HepG2 (cell line): ENCODE measurements around the gene TXNL4A. TPM values are rescaled to one million over a fixed set of nuclear protein-coding genes. Genes with fewer than 3 reads are reported as not detected.

Experiments
- ATAC-seq: fragments of 200-7000 bp; cut with Tn5 transposase; 3 replicates; pipeline ENCODE4 v1.9.1; 2020; ENCODE audit warnings: mild to moderate bottlenecking, moderate library complexity
- BruUV-seq: library from RNA; stranded (reverse); fragments of 400-500 nt; replicated peaks from 2 replicates; lab custom pipeline; 2021; lab: Mats Ljungman, UMichigan
- CTCF ChIA-PET: fragments of 300-600 bp; formaldehyde crosslinking; extraction: SDS; loops from one replicate; lab custom pipeline; 2021; ENCODE audit warnings: low total read pairs, inconsistent platforms, low intra/inter-chr PET ratio; lab: Yijun Ruan, JAX
- POLR2A ChIA-PET: fragments of 350-600 bp; sonication (Branson Sonifier 250); formaldehyde crosslinking; loops from one replicate; lab custom pipeline; 2020; ENCODE audit warnings: antibody characterized with exemption, inconsistent platforms; lab: Yijun Ruan, JAX
- DNase-seq: peaks from one replicate; pipeline ENCODE4 v3.0.0-alpha.2; 2015; ENCODE audit warnings: low spot score
- FAIRE-seq: peaks from 3 replicates; lab custom pipeline; 2011; peaks lifted over from hg19 to GRCh38; lab: Jason Lieb, UNC
- H2AFZ ChIP-seq: one replicate; pipeline ENCODE4 v1.6.1; 2011; ENCODE audit warnings: low read length, inconsistent platforms
- H3K27ac ChIP-seq: fragments of 300-600 bp; 3 replicates; pipeline ENCODE4 v1.8.0; 2011; ENCODE audit warnings: mixed run types, mild to moderate bottlenecking, mixed read lengths, low read length, inconsistent platforms; ENCODE audit not compliant: insufficient read depth; ENCODE audit errors: extremely low read length
- H3K27me3 ChIP-seq, 2 experiments: fragments of 200-600 bp in 1 of 2; 2 replicates in 1 of 2; 3 replicates in 1 of 2; pipeline versions ENCODE4 v1.6.0 to v1.8.0; 2011; ENCODE audit warnings: low read length in 2 of 2, mild to moderate bottlenecking in 2 of 2, moderate library complexity in 2 of 2, inconsistent platforms in 1 of 2; ENCODE audit not compliant: insufficient read depth in 2 of 2, control insufficient read depth in 1 of 2
- H3K36me3 ChIP-seq, 2 experiments: fragments of 200-600 bp in 1 of 2; replicated peaks in 1 of 2; 2 replicates in 1 of 2; 3 replicates in 1 of 2; pipeline versions ENCODE4 v1.5.1 to v1.8.0; 2011; ENCODE audit warnings: low read length in 2 of 2, inconsistent platforms in 1 of 2; ENCODE audit not compliant: insufficient read depth in 2 of 2, control insufficient read depth in 1 of 2
- H3K4me1 ChIP-seq: 2 replicates; pipeline ENCODE4 v1.5.1; 2012; ENCODE audit warnings: low read length, inconsistent platforms; ENCODE audit not compliant: insufficient read depth
- H3K4me2 ChIP-seq: 2 replicates; pipeline ENCODE4 v1.6.0; 2011; ENCODE audit warnings: low read depth, low read length, inconsistent platforms
- H3K4me3 ChIP-seq, 3 experiments: fragments of 200-600 bp in 1 of 3; sonication (generic), shearing (Covaris generic) in 1 of 3; replicated peaks in 1 of 3; 2 replicates each; pipeline ENCODE4 v1.5.1; 2011 to 2016; ENCODE audit warnings: low read length in 3 of 3, inconsistent platforms in 2 of 3, low read depth in 2 of 3, mild to moderate bottlenecking in 2 of 3, control low read depth in 1 of 3, mixed read lengths in 1 of 3; ENCODE audit not compliant: insufficient read depth in 1 of 3
- H3K79me2 ChIP-seq: one replicate; pipeline ENCODE4 v1.6.1; 2011; ENCODE audit warnings: low read length, inconsistent platforms; ENCODE audit not compliant: insufficient read depth
- H3K9ac ChIP-seq: 2 replicates; pipeline ENCODE4 v1.6.0; 2011; ENCODE audit warnings: mild to moderate bottlenecking, low read depth, low read length, inconsistent platforms; ENCODE audit not compliant: insufficient read depth
- H3K9me3 ChIP-seq: 2 replicates; pipeline ENCODE4 v1.5.1; 2012; ENCODE audit warnings: mild to moderate bottlenecking, low read length
- H4K20me1 ChIP-seq: 2 replicates; pipeline ENCODE4 v1.6.0; 2011; ENCODE audit warnings: inconsistent platforms, mild to moderate bottlenecking, low read length, moderate library complexity; ENCODE audit not compliant: insufficient read depth
- KLF16 ChIP-seq, 2 experiments: sonication (generic) in 1 of 2; formaldehyde crosslinking in 1 of 2; IDR thresholded peaks; 2 replicates each; pipeline versions ENCODE4 v1.6.1 to v1.8.0; 2016 to 2023; ENCODE audit warnings: missing genetic modification reagents in 2 of 2, missing compliant biosample characterization in 1 of 2
- NR2C2 ChIP-seq: sonication (generic); formaldehyde crosslinking; IDR thresholded peaks from 2 replicates; pipeline ENCODE4 v1.4.0; 2020; ENCODE audit warnings: missing genetic modification reagents, mild to moderate bottlenecking, moderate library complexity, borderline replicate concordance
- WGBS: methylation state at CpG from one replicate; pipeline ENCODE4 v1.1.6; 2017; ENCODE audit warnings: low lambda C conversion rate; 5-methylcytosine and 5-hydroxymethylcytosine counted together
- in situ Hi-C: cut with HindIII; loops from 2 replicates; pipeline ENCODE4 v1.10.0; 2017; ENCODE audit warnings: low pct_unique_long_range_greater_than_20kb; ENCODE audit not compliant: extremely low pct_ligation_motif_present
- intact Hi-C: fragments of 100-400 bp; cut with micrococcal nuclease; formaldehyde crosslinking; loops from one replicate; pipeline ENCODE4 v1.10.0; 2022; ENCODE audit not compliant: unreplicated experiment
- polyA plus RNA-seq, 8 experiments: library from polyadenylated mRNA; depleted of rRNA in 3 of 8; stranded (reverse) in 7 of 8; unstranded in 1 of 8; fragments of >200 nt; fragmentation: Illumina TruSeq in 4 of 8; extraction: Trizol in 4 of 8; gene quantifications; 2 replicates each; pipeline versions ENCODE4 v1.2.1 to v1.2.3, GENCODE V29; 2011 to 2016; ENCODE audit warnings: low read depth in 4 of 8, missing spikeins in 1 of 8, mixed read lengths in 1 of 8; ENCODE audit not compliant: insufficient read depth in 1 of 8
- total RNA-seq, 5 experiments: library from RNA; depleted of rRNA; stranded (reverse); fragments of >200 nt; fragmentation: Illumina TruSeq; extraction: Trizol; gene quantifications; 2 replicates each; pipeline ENCODE4 v1.2.3, GENCODE V29; 2016; ENCODE audit warnings: low read depth in 1 of 5
- TF ChIP-seq, protein P1 (sequence below): sonication (generic); formaldehyde crosslinking; IDR thresholded peaks from 2 replicates; pipeline ENCODE4 v1.5.0; 2020; ENCODE audit warnings: missing genetic modification reagents
- TF ChIP-seq, protein P2 (sequence below): sonication (generic); formaldehyde crosslinking; IDR thresholded peaks from 2 replicates; pipeline ENCODE4 v1.5.0; 2020; ENCODE audit warnings: mild to moderate bottlenecking, missing genetic modification reagents

The TXNL4A gene
- total and polyA plus RNA-seq, 2 of the 13 experiments (the other 11 are each of a cell fraction or from before 2014, with no cell fraction given): 172 to 202 TPM

DNA sequence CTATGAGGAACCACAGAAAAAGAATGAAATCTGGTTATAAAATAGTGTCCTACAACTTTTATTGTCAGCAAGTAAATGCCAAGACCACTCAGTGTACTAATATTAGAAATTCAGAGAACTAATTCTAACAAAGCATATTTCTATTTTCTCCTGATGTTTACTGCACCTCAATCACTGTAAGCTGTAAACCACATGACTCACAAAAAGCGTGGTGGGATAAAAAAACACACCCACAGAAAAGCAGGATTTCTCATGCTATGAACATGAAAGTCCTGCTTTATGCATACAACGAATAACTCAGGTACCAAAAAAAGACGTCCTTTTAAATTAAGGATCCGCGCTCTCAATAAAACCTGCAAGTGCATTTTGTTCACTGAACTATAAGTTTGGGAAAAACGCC lies 797 bp downstream of the TXNL4A start:
- Histone ChIP-seq H3K9ac (peak overlapping the region; percentile 92), H2AFZ (no peak overlapping the region), H3K36me3 (peaks cover 3 to 15% of the 10 kb centered on the region in 2 experiments; a peak in 4 of 5 replicates), H3K79me2 (peaks cover 59% of the 10 kb centered on the region), H3K4me2 (peak overlapping the region; percentile 97), H3K4me3 (peak overlapping the region; percentile 84 to 96 (median 85)), H4K20me1 (peaks cover 36% of the 10 kb centered on the region), H3K4me1 (peaks cover 54% of the 10 kb centered on the region), H3K27ac (peak overlapping the region; percentile 85), H3K27me3 (no peaks in the 10 kb centered on the region; a peak in 1 of 5 replicates), H3K9me3 (no peaks in the 10 kb centered on the region)
- no peak for TF ChIP-seq NR2C2 (CRISPR knock-in tag)
- 0 out of 4 replicates have a peak, but pooled peaks of 1 of the 2 experiments have one; percentile 3 for TF ChIP-seq KLF16 (CRISPR knock-in tag; IDR thresholded peaks at IDR 0.05)
- TF ChIP-seq, protein P1, sequence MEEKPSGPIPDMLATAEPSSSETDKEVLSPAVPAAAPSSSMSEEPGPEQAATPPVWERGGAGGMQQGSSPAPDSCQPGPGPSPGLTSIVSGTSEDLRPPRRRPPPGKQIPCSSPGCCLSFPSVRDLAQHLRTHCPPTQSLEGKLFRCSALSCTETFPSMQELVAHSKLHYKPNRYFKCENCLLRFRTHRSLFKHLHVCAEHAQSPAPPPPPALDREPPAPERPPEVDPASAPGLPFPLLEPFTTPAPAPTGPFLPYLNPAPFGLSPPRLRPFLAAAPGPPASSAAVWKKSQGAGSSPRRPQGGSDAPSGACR: 0 out of 2 replicates have a peak, but pooled peaks have one; percentile 44
- TF ChIP-seq, protein P2, sequence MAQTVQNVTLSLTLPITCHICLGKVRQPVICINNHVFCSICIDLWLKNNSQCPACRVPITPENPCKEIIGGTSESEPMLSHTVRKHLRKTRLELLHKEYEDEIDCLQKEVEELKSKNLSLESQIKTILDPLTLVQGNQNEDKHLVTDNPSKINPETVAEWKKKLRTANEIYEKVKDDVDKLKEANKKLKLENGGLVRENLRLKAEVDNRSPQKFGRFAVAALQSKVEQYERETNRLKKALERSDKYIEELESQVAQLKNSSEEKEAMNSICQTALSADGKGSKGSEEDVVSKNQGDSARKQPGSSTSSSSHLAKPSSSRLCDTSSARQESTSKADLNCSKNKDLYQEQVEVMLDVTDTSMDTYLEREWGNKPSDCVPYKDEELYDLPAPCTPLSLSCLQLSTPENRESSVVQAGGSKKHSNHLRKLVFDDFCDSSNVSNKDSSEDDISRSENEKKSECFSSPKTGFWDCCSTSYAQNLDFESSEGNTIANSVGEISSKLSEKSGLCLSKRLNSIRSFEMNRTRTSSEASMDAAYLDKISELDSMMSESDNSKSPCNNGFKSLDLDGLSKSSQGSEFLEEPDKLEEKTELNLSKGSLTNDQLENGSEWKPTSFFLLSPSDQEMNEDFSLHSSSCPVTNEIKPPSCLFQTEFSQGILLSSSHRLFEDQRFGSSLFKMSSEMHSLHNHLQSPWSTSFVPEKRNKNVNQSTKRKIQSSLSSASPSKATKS (CRISPR knock-in tag): 0 out of 2 replicates have a peak, but pooled peaks have one; percentile 5
- CTCF ChIA-PET: interaction anchor here (2.1 kb wide), 1 partner anchor 53 kb away, joined by 8 read pairs; no protein-coding TSS in a partner anchor
- POLR2A ChIA-PET: interaction anchor here (0.9 to 6.1 kb wide), 4 partner anchors 23 to 121 kb away, joined by 3 to 45 read pairs (median 22); partner anchors contain the start of genes ADNP2, HSBP1L1 and RBFA
- DNase-seq (no peak), ATAC-seq (no peak), FAIRE-seq (no peak)
- no TSS peak for BruUV-seq
- intact Hi-C loops: no loop called here
- in situ Hi-C loops: loop anchor here (5.0 kb wide), 1 partner anchor 45 kb away; the partner anchor contains the start of gene RBFA
- WGBS: 2% methylated on average over 6 of the region's 6 CpGs
